SW480 (cell line): Measurements from ENCODE around the gene SPINK8.
A peak's percentile ranks its signal among the peaks of the same experiment; 100 is the strongest.
"Not testable (repeated sequence)": the region's sequence is repeated elsewhere in the genome, so short reads cannot be mapped to it uniquely, and the experiment has no call there.

ENCODE experiments used
- DNase-seq: peaks from one replicate; pipeline ENCODE4 v3.0.0-alpha.2; 2016; ENCODE audit warnings: low spot score

Gene SPINK8

DNA sequence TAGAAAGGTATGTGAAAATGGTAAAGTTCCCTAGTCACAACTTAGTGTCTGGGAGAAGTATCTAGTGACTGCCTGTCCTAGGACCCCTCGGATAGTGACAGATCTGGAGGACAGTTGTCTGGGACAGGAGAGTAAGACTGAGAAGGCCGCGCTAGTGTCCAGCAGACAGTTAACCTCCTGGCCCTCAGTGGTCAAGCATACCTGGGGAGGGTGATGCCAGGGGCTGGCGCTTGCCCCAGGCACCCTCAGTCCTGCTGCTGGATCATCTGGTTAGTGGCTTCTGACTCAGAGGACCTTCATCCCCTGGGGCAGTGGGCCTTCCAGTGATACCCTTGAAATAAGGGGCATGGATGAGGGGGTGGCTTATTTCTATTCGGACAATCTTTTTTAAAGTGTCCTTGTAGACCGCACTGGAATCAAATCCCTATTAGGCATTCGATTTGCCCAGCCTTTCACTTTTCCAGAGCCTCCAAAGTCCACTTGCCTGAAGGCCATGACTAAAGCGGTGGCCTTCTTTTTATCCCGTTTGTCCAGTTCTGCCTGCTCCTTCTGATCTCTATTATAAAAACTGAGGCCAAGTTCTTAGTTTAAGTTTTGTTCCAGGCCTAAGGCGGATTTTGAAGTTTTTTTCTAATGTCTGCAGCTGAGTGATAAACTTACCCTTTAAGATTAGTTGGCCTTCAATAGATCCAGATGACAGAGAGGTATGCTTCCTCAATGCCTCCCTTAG is 1.6 kb downstream of the SPINK8 start:
- DNase-seq: not testable (repeated sequence)

DNA sequence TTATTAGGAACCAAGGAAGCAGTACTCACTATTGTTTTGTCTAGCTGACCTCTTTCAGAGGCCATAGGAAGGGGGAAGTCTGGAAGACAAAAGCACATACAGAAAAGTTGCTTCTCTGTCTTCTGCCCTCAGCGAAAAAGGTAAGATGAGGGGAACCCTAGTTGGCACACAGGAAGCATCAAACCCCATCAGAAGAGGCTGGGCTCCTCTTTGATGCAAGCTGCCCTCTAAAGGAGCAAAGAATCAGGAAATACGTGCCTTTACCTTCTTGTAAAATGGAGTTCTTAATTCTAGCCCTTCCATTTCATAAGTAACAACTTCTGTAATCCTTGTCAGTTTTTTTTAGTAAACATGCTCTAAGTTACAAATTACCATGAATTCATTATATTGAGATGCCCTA is 12.5 kb downstream of the SPINK8 start:
- DNase-seq: no peak

DNA sequence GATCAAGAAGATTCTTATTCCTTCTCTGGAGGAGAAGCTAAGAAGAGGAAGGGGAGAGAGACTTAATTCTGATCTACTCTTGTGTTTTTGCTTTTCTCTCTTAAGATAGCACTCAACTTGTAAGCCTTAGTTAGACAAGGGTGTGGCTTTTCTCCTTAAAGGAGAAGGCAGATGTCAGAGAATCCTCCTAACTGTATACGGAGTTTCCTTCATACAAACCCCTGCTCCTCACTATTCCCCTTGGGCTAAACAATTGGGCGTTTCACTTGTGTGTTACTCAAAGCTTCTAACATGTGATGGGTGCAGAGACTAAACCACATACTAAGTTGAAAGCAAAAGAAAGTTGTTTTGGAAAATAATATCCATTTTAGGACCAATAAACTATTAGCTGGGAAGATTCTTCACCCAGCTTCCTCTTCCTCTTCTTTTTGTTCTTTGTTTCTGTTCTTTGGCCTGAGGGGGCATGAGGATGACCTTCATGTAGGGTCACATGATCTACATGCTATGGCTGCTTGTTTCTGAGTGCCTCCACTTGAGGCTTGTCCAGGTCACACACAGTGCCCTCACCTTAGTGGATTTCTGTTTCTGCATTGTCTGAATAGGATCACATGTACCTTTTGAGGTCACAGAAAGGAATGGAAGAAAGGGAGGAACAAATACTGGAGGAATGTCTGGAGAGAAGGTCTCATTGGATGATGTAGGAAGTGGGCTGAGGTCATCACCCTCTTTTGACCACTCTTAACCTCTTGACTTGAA is 14.6 kb downstream of the SPINK8 start:
- peak; percentile 8 for DNase-seq

DNA sequence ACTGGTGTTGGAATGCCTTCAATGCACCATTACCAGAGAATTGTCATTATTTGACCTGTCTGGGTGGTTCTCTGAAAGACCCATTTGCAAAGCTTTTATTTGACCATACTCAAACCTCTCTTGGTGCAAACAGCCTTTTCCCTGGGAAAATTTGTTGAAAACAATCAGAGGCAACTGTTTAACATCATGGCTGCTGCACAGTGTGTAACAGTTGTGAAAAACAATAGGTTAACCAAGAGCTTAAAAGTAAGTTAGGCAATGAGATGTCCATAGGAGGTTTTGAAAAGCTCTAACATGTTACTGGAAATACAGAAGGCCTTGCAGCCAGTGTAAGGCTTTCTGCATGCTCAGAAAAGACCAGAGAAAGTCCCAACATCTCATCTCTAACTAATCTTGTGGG is 18.9 kb downstream of the SPINK8 start:
- DNase-seq: no peak

DNA sequence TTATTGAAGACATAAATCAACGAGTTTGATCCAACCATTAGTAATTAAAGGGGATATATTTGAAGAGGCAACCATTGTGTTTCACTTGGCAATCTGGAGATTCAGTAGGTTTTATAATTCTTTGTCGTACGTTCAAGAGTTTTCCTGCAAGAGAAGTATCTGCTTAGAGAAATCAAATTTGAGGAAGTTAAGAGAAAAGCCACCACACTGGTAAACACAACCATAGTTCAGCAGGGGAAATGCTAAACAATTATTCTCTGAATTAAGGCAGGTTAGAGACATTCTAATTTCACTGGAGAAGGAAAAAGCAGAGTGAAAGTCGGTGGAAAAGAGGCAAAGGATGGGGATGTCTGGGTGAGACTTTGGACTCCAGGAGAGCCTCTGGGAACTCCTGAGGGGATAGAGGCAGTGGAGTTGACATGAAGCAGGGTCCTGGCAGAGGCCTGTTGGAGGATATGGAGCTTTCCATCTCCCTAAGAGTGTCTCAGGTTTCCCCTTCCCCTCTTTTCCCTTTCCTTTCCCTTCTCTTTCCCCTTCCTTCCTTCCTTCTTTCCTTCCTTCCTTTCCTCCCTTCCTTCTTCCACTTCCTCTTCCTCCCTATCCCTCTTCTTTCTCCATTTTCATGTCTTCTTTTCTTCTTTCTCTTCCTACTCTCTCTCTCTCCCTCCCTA is 26.5 kb downstream of the SPINK8 start:
- DNase-seq: no peak

DNA sequence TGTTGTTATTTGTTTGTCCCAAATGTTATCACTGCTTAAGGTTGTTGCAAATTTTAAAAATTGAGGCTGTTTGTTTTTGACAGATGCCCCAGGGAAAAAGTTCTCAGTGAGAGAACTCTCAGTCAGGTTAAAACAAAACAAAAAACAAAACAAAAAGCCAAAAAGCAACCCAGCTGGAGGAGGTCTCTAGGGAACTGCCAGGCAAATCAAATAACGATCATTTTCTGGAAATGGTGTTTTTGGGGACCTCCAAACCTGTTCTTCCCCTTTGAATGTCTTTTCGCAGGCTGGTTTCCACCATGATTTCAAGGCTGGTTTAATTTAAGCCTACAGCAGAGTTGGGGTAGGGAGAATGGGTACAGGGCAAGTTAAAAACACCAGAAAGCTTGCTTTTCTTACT is 27.2 kb downstream of the SPINK8 start:
- DNase-seq: no peak

DNA sequence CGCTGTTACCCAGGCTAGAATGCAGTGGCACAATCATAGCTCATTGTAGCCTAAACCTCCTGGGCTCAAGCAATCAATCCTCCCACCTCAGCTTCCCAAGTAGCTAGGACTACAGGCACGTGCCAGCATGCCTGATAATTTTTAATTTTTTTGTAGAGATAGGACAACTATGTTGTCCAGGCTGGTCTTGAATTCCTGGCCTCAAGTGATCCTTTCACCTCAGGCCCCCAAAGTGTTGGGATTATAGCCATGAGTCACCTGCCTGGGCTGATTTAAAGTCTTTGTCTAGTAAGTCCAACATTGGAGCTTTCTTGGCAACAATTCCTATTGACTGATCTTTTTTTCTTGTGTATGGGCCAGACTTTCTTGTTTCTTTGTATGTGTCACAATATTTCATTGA is 28.1 kb downstream of the SPINK8 start:
- no peak for DNase-seq

DNA sequence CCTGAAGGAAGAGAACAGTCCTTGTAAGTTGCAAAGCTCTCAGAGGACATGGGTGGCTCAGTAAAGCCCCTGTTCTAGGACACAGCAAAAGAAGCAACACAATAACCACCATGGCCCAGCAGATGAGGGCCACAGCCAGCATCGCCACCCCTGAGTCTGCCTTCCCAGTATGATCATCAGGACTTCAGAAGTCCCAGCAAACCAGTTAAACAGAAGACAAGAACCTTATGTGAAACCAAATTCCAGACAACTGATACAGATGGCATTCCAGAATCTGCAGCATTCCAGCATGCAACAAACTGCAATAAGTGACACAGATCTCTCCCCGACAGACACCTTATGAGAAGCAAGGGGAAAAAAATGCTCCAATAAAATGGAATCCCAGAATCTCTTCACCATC is 30.4 kb downstream of the SPINK8 start:
- no peak for DNase-seq

DNA sequence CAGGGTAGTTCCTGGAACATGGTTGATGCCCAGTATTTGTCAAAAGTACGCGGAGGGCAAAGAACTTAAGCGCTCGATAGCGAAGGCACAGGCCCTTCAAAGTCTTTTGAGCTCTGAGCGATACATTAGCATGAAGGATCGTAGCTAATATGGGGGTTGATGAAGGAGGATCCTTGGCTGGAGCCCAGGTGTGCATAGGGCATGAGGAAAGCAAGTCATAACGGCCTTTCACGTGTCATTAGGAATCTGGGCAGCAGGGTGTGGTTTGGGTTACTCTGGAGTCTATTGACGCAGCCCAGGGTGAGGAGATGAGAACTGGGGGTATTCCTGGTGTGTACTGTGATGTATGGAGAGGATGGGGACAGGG is 31.7 kb downstream of the SPINK8 start:
- peak; percentile 74 for DNase-seq

DNA sequence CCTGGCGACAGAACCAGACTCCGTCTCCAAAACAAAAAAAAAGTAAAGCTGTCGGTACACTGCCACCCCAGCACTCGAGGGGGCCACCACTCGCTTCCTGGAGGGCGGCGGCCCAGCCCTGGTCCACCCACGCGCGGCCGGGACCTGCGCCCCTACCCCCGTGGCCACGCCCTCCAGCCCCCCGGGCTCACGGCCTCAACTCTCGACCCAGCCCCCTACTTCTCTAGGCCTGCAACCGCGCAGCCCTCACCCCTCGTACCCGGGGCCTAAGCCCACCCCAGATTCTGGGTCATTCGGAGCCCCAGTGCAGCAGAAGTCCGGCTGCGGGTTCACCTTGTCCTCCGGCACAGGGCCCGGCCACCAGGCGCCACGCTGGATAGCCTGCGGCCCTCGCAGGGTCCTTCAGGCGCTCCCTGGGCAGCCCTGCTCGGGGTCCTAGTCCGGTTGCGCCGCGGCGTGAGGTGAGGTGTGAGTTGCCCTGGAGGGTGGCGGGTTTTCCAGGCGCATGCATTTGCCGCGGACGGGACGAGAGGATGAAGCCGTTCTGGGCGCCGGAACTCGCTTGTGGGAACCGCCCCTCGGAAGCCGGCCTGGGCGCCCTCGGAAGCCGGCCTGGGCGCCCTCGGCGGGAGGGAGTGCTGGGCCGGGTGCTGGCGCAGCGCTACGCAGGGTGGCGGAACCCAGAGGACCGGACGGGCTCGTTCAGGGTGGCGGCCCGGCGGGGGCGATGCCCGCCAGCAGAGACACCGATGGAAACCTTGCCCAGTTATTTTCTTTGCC is 32.3 kb downstream of the SPINK8 start, which contains the start of gene NME6:
NME6 (minus strand) TSS at position 348 of the 780 bp plus-strand sequence.
- peak; percentile 92 for DNase-seq

DNA sequence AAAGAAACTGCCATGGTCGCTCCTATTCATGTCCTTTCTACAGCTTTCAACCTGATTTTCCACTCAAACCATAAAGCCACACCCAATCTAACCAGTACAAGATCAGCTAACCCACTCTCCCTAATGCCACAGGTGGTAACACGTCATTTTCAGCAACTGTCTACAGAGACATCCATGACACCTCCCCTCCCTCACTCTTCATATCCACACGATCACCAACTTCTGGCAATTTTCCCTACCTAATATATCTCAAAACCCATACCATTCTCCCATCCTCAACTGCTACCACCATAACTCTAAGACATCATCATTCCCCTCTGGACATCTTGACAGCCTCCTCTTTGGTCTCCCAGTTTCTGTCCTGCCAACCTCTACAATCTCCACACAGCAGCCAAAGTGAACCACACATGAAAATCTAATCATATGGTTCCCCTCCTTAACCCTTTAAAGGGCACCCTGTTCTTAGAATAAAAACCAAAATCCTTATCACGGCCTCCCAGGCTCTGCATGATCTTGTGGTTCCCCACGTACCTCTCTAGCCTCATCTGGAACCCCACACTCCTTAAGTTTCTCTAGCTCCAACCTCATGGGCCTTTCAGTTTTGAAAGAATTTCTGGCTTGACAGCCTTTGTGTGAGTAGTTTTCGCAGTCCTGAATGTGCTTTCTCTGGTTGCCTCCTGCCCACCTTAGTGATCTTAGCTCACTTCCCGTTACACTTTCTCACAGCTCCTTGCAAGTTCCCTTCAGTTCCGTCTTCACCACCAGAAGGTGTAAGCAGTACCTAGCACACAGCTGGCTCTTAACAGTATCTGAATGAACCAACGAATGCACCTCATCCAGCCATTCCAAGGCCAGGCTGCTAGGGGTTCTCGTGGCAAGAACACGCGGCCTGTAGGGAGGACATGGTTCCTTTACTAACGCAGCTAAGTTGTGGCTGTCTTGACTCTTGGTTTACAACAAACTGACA is 33.4 kb downstream of the SPINK8 start:
- no peak for DNase-seq

DNA sequence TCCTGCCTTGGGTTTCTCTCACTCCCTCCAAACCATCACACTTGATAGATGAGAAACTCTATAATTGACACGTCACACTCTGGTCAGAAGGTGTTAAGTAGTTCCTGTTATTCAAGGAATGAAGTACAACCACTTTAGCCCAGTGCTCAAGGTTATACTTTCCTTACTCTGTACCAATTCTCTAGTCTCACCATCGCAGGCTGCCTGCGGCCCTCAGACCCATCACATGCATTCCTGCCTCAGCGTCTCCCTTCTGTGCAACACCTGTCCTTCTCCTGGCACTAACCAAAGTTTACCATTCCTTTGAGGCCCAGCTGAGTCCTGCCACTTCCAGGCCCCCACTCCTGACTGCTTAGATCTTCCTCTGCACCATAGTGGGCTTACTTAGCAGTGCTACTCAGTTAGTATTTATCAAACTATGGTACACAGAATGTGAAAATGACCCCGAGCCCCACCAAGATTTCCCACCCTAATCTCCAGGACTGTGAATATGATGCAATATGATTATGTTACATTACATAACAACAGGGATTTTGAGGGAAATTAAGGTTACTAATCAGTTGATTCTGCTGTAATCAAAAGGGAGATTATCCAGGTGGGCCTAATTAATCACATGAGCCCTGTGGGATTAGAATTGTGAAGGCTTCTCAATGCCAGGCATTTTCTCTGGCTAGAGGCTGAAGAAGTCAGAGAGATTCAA is 36.2 kb downstream of the SPINK8 start:
- DNase-seq: no peak

DNA sequence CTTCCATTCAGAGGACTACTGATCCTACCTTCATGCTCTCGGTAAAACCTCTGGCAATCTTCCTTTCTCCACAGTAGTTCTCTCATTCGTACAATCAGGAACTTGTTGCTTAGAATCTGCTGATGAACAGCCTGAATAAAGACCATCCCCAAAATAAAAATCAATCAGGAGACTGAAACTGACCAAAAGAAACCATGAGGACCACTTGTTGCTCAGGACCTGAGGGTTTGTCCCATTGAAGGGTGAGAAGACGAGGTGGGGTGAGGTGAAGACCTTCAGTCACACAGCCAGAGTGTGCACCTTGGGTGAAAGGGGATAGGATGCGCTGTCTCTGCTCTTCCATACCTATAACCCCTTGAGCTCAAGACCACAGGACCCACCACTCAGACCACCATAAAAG is 36.8 kb downstream of the SPINK8 start:
- DNase-seq: no peak

DNA sequence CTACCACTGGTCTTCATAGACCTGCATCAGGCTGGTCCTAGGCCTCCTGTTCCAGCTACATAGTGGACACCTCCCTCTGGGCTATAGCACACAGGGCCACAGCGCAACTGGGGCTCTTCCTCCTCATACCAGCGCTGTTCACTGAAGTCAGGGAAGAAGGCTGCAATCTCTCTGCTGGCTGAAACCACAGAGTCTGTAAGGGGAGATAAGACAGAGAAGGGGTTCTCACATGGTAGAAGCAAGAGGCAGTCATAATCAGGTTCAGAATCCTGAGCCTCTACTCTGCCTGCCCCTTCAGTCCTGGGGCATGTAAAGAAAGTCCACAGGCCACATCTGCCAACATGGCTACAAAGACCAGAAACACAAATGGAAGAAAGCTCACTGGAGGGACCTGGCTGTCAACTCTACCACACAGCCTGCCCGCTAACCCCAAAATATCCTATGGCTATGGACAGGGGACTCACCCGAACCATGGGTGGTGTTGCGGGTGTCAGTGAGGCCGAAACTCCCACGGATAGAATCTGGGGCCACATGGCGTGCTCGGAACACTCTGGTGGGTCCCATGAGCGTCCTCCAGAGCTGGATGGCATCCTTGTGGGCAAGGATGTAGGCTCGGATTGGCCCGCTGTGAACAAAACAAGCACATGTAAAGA is 38.7 kb downstream of the SPINK8 start:
- no peak for DNase-seq

DNA sequence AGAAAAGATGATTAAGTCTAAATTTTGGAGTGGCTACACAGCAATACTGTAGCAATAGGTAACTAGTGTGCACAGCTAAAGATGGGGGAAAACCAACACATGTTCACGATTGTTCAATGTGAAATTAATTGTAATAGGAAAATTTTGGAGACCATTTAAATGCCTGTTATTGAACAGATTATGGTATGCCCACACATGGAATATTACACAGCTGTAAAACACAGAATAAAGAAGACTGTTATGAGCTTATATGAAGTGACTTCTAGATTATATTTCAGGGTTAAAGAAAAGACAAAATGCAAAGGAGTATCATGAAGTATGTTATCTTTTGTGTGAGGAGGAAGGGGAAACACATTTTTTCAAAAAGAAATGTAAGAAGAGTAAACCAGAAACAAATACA is 43.8 kb downstream of the SPINK8 start:
- no peak for DNase-seq

DNA sequence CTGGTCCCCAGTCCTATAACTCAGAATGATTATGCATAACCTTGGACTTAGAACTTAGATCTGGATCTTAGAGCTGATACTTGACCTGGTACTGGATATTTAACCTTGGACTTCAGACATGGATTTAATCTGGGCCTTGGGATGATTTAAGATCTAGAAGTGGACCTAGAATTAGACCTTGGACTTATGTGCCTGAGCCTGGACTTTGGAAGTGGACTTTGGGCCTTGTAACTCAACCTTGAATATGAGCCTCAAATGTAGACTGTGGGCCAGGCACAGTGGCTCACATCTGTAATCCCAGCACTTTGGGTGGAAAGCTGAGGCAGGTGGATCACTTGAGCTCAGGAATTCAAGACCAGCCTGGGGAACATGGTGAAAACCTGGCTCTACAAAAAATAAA is 46.4 kb downstream of the SPINK8 start:
- DNase-seq: no peak

DNA sequence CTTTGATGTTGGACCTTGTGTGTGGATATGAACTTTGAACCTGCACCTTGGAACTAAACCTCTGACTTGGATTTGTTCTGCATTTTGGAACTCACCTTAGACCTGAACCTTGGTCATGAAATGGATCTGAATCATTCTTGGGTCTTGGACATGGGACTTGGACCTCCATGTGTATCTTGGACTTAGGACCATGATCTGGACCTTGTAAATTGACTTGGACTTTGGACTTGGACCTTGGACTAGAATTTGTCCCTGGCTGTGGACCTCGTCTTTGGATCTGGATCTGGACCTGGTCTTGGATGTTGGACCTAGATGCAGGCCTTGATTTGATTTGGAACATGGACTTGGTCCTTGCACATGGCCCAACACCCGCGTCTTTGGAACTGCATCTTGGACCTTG is 47.2 kb downstream of the SPINK8 start:
- no peak for DNase-seq

DNA sequence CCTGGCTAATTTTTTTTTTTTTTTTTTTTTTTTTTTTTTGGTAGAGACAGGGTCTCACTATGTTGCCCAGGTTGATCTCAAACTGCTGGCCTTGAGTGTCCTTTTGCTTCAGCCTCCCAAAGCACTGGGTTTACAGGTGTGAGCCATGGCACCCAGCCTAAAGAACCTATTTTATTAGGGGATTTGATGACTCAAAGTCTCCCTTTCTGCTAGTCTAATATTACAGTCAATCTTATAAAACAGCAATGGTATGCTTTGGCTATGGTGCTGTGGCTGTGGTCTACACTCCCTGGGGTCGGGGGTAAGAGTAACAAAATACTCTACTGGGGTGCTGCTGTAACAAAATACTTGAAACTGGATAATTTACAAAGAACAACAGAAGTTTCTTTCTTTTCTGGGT is 47.8 kb downstream of the SPINK8 start:
- DNase-seq: no peak

DNA sequence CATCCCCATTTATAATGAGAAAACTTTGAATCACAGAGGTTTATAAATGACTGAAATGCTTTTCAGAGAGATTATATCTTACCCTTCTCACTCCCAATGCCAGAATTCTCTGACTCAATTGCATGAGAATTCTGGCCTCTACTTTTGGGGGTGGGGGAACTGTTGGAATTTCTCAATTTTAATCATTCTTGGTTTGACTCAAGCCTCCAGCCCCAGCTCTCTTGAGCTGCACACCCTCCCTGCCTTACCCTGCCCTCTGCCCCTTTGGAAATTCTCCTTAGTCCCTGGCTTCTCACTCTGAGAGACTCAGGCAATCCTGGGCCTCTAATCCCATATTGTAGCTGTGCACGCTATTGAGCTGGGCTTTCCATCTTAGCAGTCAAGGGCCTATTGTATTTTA is 48.3 kb downstream of the SPINK8 start:
- DNase-seq: no peak

DNA sequence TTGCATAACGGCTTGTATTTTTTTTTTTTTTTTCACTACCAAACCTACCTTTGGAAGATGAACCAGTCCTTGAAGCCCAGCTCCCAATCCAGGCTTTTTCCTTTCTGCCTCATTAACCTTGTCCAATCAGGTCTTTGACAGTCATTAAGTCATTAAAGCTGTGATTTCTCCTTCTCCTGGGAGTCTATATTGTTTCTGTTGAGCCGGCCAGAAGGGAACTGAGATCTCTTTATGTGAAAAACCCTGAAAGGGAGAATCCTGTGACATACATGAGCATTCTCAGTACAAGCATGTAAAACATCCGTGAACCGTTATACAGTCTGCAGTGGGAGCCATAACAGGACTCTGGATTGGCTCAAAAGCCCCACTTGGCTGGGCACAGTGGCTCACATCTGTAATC is 52.6 kb downstream of the SPINK8 start:
- no peak for DNase-seq
